C4-2B (cell line): Measurements from ENCODE around the gene NDOR1.

Experiments
- H3K27ac ChIP-seq: fragments of 450-650 bp; 2 replicates; pipeline ENCODE4 v1.5.1; 2017
- ZFX ChIP-seq: fragments of 450-650 bp; IDR thresholded peaks from 2 replicates; pipeline ENCODE4 v1.6.1; 2017
- TF ChIP-seq, protein P1 (sequence below): fragments of 450-650 bp; conservative IDR thresholded peaks from 2 replicates; pipeline ENCODE4 v1.5.1; 2017; ENCODE audit warnings: mild to moderate bottlenecking

The NDOR1 gene

DNA sequence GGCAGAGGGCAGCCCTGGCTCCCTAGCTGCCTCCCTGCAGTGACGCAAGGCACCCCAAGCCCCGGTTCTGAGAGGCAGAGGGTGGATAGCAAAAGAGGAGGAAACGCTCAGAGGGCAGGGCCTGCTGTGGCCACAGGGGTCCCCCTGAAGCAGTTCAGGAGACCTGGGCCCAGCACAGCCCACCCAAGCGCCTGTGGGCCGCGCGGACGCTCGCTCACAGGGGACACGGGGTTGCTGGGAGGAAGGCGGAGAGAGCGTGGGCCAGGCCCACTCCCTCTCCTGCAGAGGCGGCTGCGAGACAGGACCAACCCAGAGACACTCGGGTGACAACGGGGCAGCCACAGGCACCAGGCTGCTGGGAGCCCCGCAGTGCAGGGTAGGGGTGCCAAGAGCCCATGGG is 25.7 kb upstream of the NDOR1 start:
- no peak for TF ChIP-seq ZFX
- TF ChIP-seq, protein P1, sequence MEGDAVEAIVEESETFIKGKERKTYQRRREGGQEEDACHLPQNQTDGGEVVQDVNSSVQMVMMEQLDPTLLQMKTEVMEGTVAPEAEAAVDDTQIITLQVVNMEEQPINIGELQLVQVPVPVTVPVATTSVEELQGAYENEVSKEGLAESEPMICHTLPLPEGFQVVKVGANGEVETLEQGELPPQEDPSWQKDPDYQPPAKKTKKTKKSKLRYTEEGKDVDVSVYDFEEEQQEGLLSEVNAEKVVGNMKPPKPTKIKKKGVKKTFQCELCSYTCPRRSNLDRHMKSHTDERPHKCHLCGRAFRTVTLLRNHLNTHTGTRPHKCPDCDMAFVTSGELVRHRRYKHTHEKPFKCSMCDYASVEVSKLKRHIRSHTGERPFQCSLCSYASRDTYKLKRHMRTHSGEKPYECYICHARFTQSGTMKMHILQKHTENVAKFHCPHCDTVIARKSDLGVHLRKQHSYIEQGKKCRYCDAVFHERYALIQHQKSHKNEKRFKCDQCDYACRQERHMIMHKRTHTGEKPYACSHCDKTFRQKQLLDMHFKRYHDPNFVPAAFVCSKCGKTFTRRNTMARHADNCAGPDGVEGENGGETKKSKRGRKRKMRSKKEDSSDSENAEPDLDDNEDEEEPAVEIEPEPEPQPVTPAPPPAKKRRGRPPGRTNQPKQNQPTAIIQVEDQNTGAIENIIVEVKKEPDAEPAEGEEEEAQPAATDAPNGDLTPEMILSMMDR = no peak
- no peak overlapping the region for H3K27ac ChIP-seq

DNA sequence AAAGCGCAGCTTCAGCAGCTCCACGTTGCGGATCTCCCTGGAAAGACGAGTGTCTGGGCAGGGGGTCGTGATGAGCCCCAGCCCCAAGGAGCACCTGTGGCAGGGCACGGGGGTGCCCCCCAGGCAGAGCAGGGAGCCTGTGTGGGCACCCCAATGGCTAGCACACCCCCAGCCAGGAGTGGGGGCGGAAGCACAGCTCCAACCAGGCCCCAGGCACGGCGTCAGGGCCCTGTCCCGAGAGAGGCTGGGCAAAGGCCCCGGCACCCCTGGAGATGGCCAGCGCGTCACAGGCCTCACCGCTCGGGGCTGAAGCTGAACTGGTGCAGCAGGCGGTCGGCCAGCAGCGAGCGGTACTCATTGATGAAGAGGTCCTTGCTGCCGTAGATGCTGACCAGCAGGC is 25.0 kb upstream of the NDOR1 start:
- no peak overlapping the region for H3K27ac ChIP-seq
- no peak for TF ChIP-seq ZFX
- TF ChIP-seq, protein P1 = no peak

- TF ChIP-seq ZFX = no peak
- TF ChIP-seq, protein P1 = no peak
- no peak overlapping the region for H3K27ac ChIP-seq
These were observed 23.8 kb upstream of the NDOR1 start for GRCh38 chr9:137181680-137182079.

DNA sequence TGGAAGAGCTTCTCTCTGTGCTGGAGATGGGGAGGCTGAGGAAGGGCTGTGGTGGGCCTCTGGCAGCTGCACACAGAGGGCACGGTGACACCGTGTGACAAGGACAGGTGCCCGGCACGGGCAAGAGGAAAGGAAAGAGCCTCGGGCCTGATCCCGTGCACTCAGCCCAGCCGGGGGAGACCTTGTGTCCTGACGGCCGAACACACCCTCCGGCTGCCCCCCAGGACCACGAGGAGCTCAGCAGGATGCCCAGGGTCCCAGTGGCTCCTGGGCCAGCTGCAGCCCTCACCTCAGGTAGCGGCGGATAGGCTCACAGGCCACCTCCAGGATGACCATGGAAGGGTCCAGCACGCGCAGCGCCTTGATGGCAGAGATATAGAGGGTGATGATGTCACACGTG is 22.7 kb upstream of the NDOR1 start:
- TF ChIP-seq, protein P1 = no peak
- no peak for TF ChIP-seq ZFX
- no peak overlapping the region for H3K27ac ChIP-seq

DNA sequence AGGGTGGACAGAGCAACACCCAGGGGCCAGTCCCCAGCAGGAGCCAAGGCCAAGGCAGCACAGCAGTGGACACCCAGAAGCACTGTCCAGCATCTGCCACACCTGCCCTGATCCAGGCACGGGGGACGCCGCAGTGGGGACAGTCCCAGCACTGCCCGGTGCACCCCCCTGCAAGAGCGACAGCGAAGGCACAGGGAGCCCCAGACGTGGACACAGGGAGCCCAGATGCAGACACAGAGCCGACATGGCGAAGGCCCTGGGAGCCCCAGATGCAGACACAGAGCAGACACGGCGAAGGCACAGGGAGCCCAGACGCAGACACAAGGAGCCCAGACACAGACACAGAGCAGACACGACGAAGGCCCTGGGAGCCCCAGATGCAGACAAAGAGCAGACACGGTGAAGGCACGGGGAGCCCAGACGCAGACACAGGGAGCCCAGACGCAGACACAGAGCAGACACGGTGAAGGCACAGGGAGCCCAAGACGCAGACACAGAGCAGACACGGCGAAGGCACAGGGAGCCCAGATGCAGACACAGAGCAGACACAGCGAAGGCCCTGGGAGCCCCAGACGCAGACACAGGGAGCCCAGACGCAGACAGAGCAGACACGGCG is 21.4 kb upstream of the NDOR1 start:
- no peak overlapping the region for H3K27ac ChIP-seq
- TF ChIP-seq, protein P1 = no peak
- no peak for TF ChIP-seq ZFX

- TF ChIP-seq ZFX = no peak
- H3K27ac ChIP-seq = no peak overlapping the region
These were observed 20.4 kb upstream of the NDOR1 start for GRCh38 chr9:137184881-137185660.

DNA sequence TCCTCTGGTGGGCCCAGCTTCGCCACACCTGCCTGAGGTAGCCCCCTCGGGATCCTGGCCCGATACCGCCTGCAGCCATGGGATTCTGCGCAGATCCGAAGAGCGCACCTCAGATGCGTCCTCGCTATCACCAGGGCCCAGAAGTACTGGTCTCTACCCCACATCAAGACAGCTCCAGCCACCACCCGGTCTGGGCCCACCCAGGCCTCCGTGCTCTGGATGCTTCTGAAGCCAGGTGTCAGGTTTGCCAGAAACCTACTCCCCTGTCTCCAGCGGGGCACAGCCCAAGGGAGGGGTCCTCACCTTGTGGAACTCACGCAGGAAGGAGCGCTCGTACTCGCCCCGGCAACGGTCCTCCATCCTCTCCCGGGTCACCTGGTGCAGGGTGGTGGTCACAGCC is 19.6 kb upstream of the NDOR1 start:
- TF ChIP-seq, protein P1 = no peak
- TF ChIP-seq ZFX = no peak
- no peak overlapping the region for H3K27ac ChIP-seq
